Thyroid gland (tissue), 4 donors: ENCODE data around the gene RNF167.

Experiments used
- CTCF ChIP-seq, 6 experiments: fragments of 200-600 bp in 3 of 6; fragments of 450-650 bp in 3 of 6; sonication (generic) in 3 of 6; IDR thresholded peaks; one replicate each; pipeline ENCODE4 v1.5.1; 2016 to 2019; ENCODE audit warnings: antibody characterized with exemption in 6 of 6, mild to moderate bottlenecking in 2 of 6, inconsistent platforms in 1 of 6, moderate library complexity in 1 of 6
- POLR2A ChIP-seq, 2 donors: fragments of 450-650 bp; IDR thresholded peaks; one replicate each; pipeline ENCODE4 v1.6.1; 2017; ENCODE audit warnings: antibody characterized with exemption in 2 of 2, mild to moderate bottlenecking in 2 of 2, moderate library complexity in 1 of 2

GRCh38 chr17:4953451-4953961 lies 13.4 kb downstream of the RNF167 start:
- TF ChIP-seq CTCF (IDR thresholded peaks at IDR 0.05): no peak
- peak in 1 of 2 donors; percentile 6 for TF ChIP-seq POLR2A (IDR thresholded peaks at IDR 0.05)
